Measurements from ENCODE around the gene ASCC1. TPM values are rescaled to one million over a fixed set of nuclear protein-coding genes. Genes with fewer than 3 reads are reported as not detected.
"Not testable (repeated sequence)": the region's sequence is repeated elsewhere in the genome, so short reads cannot be mapped to it uniquely, and the experiment has no call there.

ASCC1 gene
- total RNA-seq, 1 donor from 2014 or later: 26.2 TPM

GRCh38 chr10:72248468-72249151 is 32.5 kb upstream of the ASCC1 start:
- DNase-seq (ENCODE audit: low read depth in 2 of 2): peak; percentile 96 to 100

- no peak for DNase-seq (ENCODE audit: low read depth in 2 of 2)
These were observed 30.0 kb upstream of the ASCC1 start for GRCh38 chr10:72245949-72246525.

- DNase-seq (ENCODE audit: low read depth in 2 of 2): no peak
These were observed 28.5 kb upstream of the ASCC1 start for GRCh38 chr10:72244573-72245038.

- peak in 1 of 2 donors; percentile 37 for DNase-seq (ENCODE audit: low read depth in 2 of 2)
These were observed 27.9 kb upstream of the ASCC1 start for GRCh38 chr10:72243822-72244437.

- DNase-seq (ENCODE audit: low read depth in 2 of 2): peak; percentile 80 to 85
These were observed 26.6 kb upstream of the ASCC1 start for GRCh38 chr10:72242675-72243074.

GRCh38 chr10:72241691-72242252 is 25.7 kb upstream of the ASCC1 start:
- no peak for DNase-seq (ENCODE audit: low read depth in 2 of 2)

- DNase-seq (ENCODE audit: low read depth in 2 of 2): no peak
These were observed 24.3 kb upstream of the ASCC1 start for GRCh38 chr10:72240371-72240770.

GRCh38 chr10:72239409-72239808 is 23.3 kb upstream of the ASCC1 start:
- DNase-seq (ENCODE audit: low read depth in 2 of 2): no peak

- DNase-seq (ENCODE audit: low read depth in 2 of 2): no peak
These were observed 22.5 kb upstream of the ASCC1 start for GRCh38 chr10:72238392-72239175.

GRCh38 chr10:72235544-72236279 is 19.6 kb upstream of the ASCC1 start:
- DNase-seq (ENCODE audit: low read depth in 2 of 2): no peak

GRCh38 chr10:72234560-72235095 is 18.6 kb upstream of the ASCC1 start:
- no peak for DNase-seq (ENCODE audit: low read depth in 2 of 2)

- no peak for DNase-seq (ENCODE audit: low read depth in 2 of 2)
These were observed 17.5 kb upstream of the ASCC1 start for GRCh38 chr10:72233621-72234020.

GRCh38 chr10:72229261-72230251 is 13.5 kb upstream of the ASCC1 start:
- DNase-seq (ENCODE audit: low read depth in 2 of 2): no peak

GRCh38 chr10:72228318-72228751 is 12.3 kb upstream of the ASCC1 start:
- no peak for DNase-seq (ENCODE audit: low read depth in 2 of 2)

GRCh38 chr10:72227826-72228225 is 11.8 kb upstream of the ASCC1 start:
- DNase-seq (ENCODE audit: low read depth in 2 of 2): no peak

GRCh38 chr10:72226418-72227027 is 10.4 kb upstream of the ASCC1 start:
- DNase-seq (ENCODE audit: low read depth in 2 of 2): no peak

GRCh38 chr10:72224191-72224590 is 8.1 kb upstream of the ASCC1 start:
- DNase-seq (ENCODE audit: low read depth in 2 of 2): not testable (repeated sequence)

GRCh38 chr10:72223743-72224101 is 7.6 kb upstream of the ASCC1 start:
- DNase-seq (ENCODE audit: low read depth in 2 of 2): peak in 1 of 2 donors; percentile 55

- no peak for DNase-seq (ENCODE audit: low read depth in 2 of 2)
These were observed 5.2 kb upstream of the ASCC1 start for GRCh38 chr10:72221278-72221677.

Measured in dermis microvascular lymphatic vessel endothelial cell (primary cell).